Measurements from ENCODE around the gene CD180.

CD180 gene

DNA sequence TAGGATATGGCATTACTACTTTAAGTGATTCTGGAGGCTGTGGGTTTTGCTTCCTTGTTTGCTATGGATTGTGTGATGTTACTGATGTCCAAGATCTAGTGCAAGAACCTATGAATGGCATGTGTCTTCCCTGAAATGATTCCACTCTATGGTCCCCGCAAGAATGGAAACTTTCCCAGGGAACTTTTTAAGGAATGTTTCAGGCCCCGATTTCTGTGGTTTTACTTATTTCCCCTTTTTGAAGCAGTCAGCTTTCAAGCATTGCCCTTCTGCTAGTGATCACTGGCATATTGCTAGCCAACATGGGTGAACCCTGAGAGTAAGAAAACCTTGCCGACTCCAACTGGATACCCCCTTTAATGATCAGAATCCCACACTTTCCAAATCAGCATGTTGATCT, 26.6 kb upstream of the CD180 start:
- H3K4me3 ChIP-seq (replicated peaks; ENCODE audit: low read depth, low read length): no peak overlapping the region
- DNase-seq (ENCODE audit: extremely low read depth, low read depth): no peak
- TF ChIP-seq, protein P1, sequence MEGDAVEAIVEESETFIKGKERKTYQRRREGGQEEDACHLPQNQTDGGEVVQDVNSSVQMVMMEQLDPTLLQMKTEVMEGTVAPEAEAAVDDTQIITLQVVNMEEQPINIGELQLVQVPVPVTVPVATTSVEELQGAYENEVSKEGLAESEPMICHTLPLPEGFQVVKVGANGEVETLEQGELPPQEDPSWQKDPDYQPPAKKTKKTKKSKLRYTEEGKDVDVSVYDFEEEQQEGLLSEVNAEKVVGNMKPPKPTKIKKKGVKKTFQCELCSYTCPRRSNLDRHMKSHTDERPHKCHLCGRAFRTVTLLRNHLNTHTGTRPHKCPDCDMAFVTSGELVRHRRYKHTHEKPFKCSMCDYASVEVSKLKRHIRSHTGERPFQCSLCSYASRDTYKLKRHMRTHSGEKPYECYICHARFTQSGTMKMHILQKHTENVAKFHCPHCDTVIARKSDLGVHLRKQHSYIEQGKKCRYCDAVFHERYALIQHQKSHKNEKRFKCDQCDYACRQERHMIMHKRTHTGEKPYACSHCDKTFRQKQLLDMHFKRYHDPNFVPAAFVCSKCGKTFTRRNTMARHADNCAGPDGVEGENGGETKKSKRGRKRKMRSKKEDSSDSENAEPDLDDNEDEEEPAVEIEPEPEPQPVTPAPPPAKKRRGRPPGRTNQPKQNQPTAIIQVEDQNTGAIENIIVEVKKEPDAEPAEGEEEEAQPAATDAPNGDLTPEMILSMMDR (IDR thresholded peaks at IDR 0.05; ENCODE audit: low read depth, low read length, missing control alignments): no peak

DNA sequence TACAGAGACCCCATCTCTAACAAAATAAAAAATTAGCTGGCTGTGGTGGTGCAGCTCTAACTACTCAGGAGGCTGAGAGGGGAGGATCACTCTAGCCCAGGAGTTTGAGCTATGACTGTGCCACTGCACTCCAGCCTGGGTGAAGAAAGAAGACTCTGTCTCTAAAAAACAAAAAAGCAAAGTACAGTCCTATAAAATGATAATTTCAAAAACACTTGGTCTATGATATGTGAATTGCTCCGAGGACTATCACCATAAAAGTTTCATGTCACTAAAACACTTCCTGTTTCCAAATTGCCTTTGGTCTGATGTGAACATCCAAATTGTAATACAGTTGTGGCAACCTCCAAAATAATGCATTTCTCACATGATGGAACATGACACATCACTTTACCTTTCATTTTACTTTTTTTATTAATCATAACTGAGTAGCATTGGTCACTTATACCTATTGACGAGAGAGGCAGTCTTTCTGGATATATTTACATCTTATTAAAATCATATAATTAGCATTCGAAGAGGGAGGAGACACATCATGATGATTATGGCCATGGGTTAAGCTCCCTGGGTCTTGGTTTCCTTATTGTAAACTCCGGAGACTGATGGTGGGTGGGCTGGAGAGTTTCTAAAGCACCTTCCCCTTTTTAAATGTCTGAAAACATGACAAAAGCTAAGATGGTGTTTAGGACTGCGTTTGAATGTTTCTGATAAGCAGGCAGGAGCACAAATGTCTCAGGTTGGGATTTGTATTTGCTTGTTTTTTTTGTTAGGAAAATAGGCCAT, 25.8 kb upstream of the CD180 start:
- H3K4me3 ChIP-seq (replicated peaks; ENCODE audit: low read depth, low read length): no peak overlapping the region
- TF ChIP-seq, protein P1 (IDR thresholded peaks at IDR 0.05; ENCODE audit: low read depth, low read length, missing control alignments): no peak
- DNase-seq (ENCODE audit: extremely low read depth, low read depth): no peak

DNA sequence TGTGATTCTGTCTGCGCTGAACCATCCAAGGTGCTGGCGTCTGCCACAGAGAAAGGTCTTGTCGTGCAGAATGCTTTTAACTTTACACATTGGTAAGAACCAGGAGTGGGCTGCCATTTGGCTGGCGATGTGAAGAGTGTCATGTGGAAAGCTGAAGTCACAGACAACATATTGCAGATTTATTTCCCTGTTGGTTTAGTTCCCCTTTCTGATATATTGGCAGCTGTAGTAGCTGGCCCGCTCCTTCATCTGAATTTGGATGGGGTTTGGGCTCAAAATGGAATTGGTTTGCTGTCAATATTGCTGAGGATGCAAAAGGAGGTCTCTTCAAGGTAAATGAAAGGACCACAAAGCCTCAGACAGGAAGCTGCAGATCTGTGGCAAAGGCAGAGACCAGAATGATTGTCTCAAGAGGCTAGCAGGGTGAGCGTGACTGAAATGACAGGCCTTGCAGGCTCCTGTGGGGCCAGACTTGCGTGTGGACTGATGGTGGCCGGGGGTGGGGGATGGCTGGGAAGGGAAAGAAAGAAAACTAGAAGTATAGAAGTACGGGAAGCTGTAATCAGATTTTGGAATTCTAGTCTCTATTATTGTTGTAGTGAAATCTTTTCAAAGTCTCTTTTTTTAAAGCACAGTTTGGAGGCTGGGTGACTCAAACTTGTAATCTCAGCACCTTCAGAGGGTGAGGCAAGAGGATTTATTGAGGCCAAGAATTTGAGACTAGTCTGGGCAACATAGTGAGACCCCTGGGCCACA, 25.1 kb upstream of the CD180 start:
- H3K4me3 ChIP-seq (replicated peaks; ENCODE audit: low read depth, low read length): no peak overlapping the region
- TF ChIP-seq, protein P1 (IDR thresholded peaks at IDR 0.05; ENCODE audit: low read depth, low read length, missing control alignments): no peak
- DNase-seq (ENCODE audit: extremely low read depth, low read depth): no peak

DNA sequence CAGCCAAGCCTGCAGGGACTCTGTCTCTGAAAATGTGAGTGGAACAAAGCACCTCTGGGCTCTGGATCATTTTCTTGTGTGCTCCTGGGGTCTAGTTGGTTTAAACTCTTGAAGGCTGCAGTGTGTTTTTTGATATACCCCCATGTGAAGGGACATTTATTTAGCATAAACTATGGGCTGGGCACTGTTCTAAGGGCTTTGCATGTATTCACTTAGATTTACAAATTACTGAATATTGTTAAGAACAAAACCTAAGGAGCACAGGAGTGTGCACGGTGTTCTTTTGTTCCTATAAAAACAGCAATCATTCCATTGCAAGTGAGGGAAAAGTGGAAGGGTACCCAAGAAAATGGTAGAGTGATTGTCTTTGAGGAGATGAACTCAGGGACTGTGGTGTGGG, 20.0 kb upstream of the CD180 start:
- no peak overlapping the region for H3K4me3 ChIP-seq (replicated peaks; ENCODE audit: low read depth, low read length)
- DNase-seq (ENCODE audit: extremely low read depth, low read depth): no peak
- TF ChIP-seq, protein P1 (IDR thresholded peaks at IDR 0.05; ENCODE audit: low read depth, low read length, missing control alignments): no peak

DNA sequence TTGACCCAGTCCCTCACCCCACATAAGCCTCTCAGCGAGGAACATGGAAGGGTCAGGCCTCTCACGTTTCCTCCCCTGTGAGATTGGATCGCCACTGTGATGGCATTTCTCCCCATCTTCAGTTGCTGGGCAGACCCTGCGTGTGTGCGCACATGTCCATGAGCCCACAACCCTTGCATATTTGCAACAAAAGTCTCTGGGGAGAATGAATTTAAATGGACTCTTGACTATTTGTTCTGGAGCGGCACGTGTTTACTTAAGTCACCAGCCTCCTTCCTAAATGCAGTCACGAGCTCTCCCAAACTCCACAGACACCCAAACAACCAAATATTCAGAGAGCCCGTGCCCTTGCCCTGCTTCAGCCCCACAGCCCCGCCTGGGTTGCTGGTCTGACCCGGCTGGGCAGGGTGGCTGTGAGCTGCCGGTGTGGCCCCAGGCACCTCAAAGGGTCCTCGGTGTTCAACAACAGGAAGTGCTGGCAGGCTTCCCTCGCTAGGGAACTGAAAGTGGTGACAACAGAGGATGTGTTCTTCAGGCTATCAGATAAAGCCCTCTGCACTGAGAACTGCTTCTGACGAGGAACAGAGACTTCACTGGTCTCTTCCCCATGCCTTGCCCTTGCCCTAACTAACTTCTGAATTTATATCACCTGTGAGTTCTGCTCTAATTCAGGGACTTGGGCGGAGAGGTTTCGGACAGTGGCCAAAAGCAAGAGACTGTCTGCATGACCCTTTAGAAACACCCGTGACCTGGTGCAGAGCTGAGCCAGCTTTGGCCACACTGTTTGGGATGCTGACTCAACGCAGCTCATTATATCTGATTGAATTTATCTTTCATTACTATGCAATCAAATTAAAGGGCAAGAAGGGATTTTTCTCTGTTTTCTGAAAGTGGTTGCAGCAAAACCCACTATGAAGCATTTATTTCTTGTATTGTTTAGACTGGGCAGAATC, 19.2 kb upstream of the CD180 start:
- no peak for DNase-seq (ENCODE audit: extremely low read depth, low read depth)
- no peak overlapping the region for H3K4me3 ChIP-seq (replicated peaks; ENCODE audit: low read depth, low read length)
- TF ChIP-seq, protein P1 (IDR thresholded peaks at IDR 0.05; ENCODE audit: low read depth, low read length, missing control alignments): no peak

DNA sequence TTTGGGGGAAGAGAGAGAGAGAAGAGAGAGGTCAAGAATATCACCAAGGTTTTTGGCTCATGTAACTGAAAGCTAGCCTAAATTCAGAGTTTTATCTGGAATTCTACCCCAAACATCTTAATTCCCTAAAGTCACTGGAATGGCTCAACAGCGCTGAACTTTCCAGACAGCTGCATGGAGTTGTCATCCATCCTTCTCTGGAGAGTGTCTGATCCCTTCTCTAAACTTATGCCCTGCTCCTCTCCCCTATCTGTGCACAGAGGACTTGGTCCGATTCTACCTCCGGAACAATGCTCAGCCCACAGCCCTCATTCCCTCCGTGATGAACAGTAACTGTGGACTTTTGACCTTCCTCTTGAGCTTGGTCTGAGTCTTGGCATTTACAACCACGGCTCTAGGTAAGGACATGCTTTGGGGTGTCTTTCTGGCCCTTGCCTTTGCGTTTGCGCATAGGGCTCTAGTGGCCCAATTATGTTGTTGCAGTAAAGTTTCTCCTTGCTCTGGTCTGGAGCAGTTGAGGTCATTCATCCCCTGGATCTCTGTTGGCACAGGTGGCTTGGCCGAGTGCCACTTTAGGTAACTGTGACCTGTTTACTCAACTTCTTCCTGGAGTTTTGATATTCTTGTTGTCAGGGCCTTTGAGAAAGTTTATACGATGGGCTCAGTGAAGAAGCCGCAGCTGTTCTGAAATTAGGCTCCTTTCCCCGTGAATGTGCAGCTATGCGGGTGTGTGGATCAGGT, 18.3 kb upstream of the CD180 start:
- DNase-seq (ENCODE audit: extremely low read depth, low read depth): no peak
- TF ChIP-seq, protein P1 (IDR thresholded peaks at IDR 0.05; ENCODE audit: low read depth, low read length, missing control alignments): no peak

More for the DNA sequence above, 18.3 kb upstream of the CD180 start:
- no peak overlapping the region for H3K4me3 ChIP-seq (replicated peaks; ENCODE audit: low read depth, low read length)
